Measurements from ENCODE around the gene ABLIM2. TPM values are rescaled to one million over a fixed set of nuclear protein-coding genes. Genes with fewer than 3 reads are reported as not detected.

The ABLIM2 gene
- total and polyA plus RNA-seq, 2 donors (not counting 1 experiment from before 2014, with no cell fraction given) = 3.3 to 79.0 TPM

GRCh38 chr4:8205241-8205707, 46.7 kb upstream of the ABLIM2 start:
- Mint-ChIP-seq H3K4me1 (peaks cover 67% of the 10 kb centered on the region), H3K4me3 (peak overlapping the region; percentile 13), H3K27me3 (no peaks in the 10 kb centered on the region), H3K9me3 (ENCODE audit: insufficient read depth) (no peaks in the 10 kb centered on the region), H3K27ac (peak overlapping the region; percentile 15)
- ChIA-PET CTCF (no interaction called here), POLR2A (no interaction called here)
- intact Hi-C loops (cut with micrococcal nuclease) = no loop called here
- Histone ChIP-seq H3K4me1 (ENCODE audit: control insufficient read depth in 2 of 2, insufficient read depth in 2 of 2, low read length in 2 of 2) (peaks cover 52 to 63% of the 10 kb centered on the region in 2 donors), H3K4me3 (ENCODE audit: control extremely low read depth in 1 of 5, extremely low read depth in 1 of 5, insufficient read depth in 1 of 5, low read depth in 2 of 5, low read length in 4 of 5) (no peak overlapping the region), H2AFZ (ENCODE audit: insufficient read depth, low read depth, low read length, poor library complexity, severe bottlenecking) (no peak overlapping the region), H3K27me3 (replicated peaks in 1 of 4; ENCODE audit: control extremely low read depth in 1 of 4, control insufficient read depth in 3 of 4, insufficient read depth in 4 of 4, low read length in 3 of 4) (no peaks in the 10 kb centered on the region), H3K79me2 (ENCODE audit: control insufficient read depth, insufficient read depth, low read length) (peaks cover 94% of the 10 kb centered on the region), H3K36me3 (replicated peaks in 1 of 2; ENCODE audit: control extremely low read depth in 1 of 2, control insufficient read depth in 1 of 2, extremely low read depth in 1 of 2, insufficient read depth in 2 of 2, low read length in 1 of 2) (peaks cover 0 to 45% of the 10 kb centered on the region in 2 experiments), H3K9me3 (ENCODE audit: control extremely low read depth in 1 of 3, control insufficient read depth in 2 of 3, insufficient read depth in 1 of 3, low read length in 2 of 3) (no peaks in the 10 kb centered on the region), H3K27ac (ENCODE audit: low read length in 2 of 2) (no peak overlapping the region), H3K9ac (ENCODE audit: low read length) (no peak overlapping the region), H3K4me2 (replicated peaks; ENCODE audit: low read depth, low read length, poor library complexity, severe bottlenecking) (peak overlapping the region; percentile 63), H4K20me1 (ENCODE audit: control insufficient read depth, insufficient read depth, low read length, poor library complexity, severe bottlenecking) (peaks cover 87% of the 10 kb centered on the region)
- WGBS (ENCODE audit: insufficient coverage) = 66% methylated on average over 17 of the region's 19 CpGs
- ATAC-seq (ENCODE audit: low read depth) (no peak), DNase-seq (no peak)
- TF ChIP-seq EZH2 (IDR thresholded peaks at IDR 0.05; ENCODE audit: borderline replicate concordance, insufficient read depth, low read depth, low read length, poor library complexity, severe bottlenecking) (no peak), CTCF (IDR thresholded peaks at IDR 0.05) (no peak)

GRCh38 chr4:8204576-8205227, 46.1 kb upstream of the ABLIM2 start:
- TF ChIP-seq CTCF (IDR thresholded peaks at IDR 0.05) (no peak), EZH2 (IDR thresholded peaks at IDR 0.05; ENCODE audit: borderline replicate concordance, insufficient read depth, low read depth, low read length, poor library complexity, severe bottlenecking) (no peak)

More at GRCh38 chr4:8204576-8205227, 46.1 kb upstream of the ABLIM2 start:
- intact Hi-C loops (cut with micrococcal nuclease) = no loop called here
- Histone ChIP-seq H2AFZ (ENCODE audit: insufficient read depth, low read depth, low read length, poor library complexity, severe bottlenecking) (no peak overlapping the region), H3K4me3 (ENCODE audit: control extremely low read depth in 1 of 5, extremely low read depth in 1 of 5, insufficient read depth in 1 of 5, low read depth in 2 of 5, low read length in 4 of 5) (no peak overlapping the region), H3K27ac (ENCODE audit: low read length in 2 of 2) (no peak overlapping the region), H3K4me1 (ENCODE audit: control insufficient read depth in 2 of 2, insufficient read depth in 2 of 2, low read length in 2 of 2) (peaks cover 52 to 66% of the 10 kb centered on the region in 2 donors), H3K9ac (ENCODE audit: low read length) (no peak overlapping the region), H3K79me2 (ENCODE audit: control insufficient read depth, insufficient read depth, low read length) (peaks cover 94% of the 10 kb centered on the region), H3K36me3 (replicated peaks in 1 of 2; ENCODE audit: control extremely low read depth in 1 of 2, control insufficient read depth in 1 of 2, extremely low read depth in 1 of 2, insufficient read depth in 2 of 2, low read length in 1 of 2) (peaks cover 0 to 39% of the 10 kb centered on the region in 2 experiments), H4K20me1 (ENCODE audit: control insufficient read depth, insufficient read depth, low read length, poor library complexity, severe bottlenecking) (peaks cover 81% of the 10 kb centered on the region), H3K4me2 (replicated peaks; ENCODE audit: low read depth, low read length, poor library complexity, severe bottlenecking) (peak overlapping the region; percentile 63), H3K9me3 (ENCODE audit: control extremely low read depth in 1 of 3, control insufficient read depth in 2 of 3, insufficient read depth in 1 of 3, low read length in 2 of 3) (no peaks in the 10 kb centered on the region), H3K27me3 (replicated peaks in 1 of 4; ENCODE audit: control extremely low read depth in 1 of 4, control insufficient read depth in 3 of 4, insufficient read depth in 4 of 4, low read length in 3 of 4) (no peaks in the 10 kb centered on the region)
- Mint-ChIP-seq H3K27ac (no peak overlapping the region), H3K9me3 (ENCODE audit: insufficient read depth) (no peaks in the 10 kb centered on the region), H3K27me3 (no peaks in the 10 kb centered on the region), H3K4me3 (peak overlapping the region; percentile 37), H3K4me1 (peaks cover 71% of the 10 kb centered on the region)
- DNase-seq (no peak), ATAC-seq (ENCODE audit: low read depth) (no peak)
- ChIA-PET CTCF (interaction anchor here (4.4 kb wide), 1 partner anchor 29 kb away, joined by 32 read pairs; no protein-coding TSS in a partner anchor), POLR2A (interaction anchor here (7.7 kb wide), 1 partner anchor 23 kb away, joined by 50 read pairs; no protein-coding TSS in a partner anchor)
- 91% methylated on average over 30 of the region's 31 CpGs for WGBS (ENCODE audit: insufficient coverage)
